Stimulated activated naive CD4-positive, alpha-beta T cell treated with Interleukin-2 at 50 U/mL for 16 hours (primary cell): ENCODE data around the gene KRT76.
"Not testable (repeated sequence)": the region's sequence is repeated elsewhere in the genome, so short reads cannot be mapped to it uniquely, and the experiment has no call there.

Source experiments
- DNase-seq: peaks from one replicate; lab custom pipeline; 2025; lab: John Stamatoyannopoulos, UW

The KRT76 gene

GRCh38 chr12:52781399-52782082 lies 4.4 kb upstream of the KRT76 start:
- no peak for DNase-seq

GRCh38 chr12:52779914-52780313 lies 2.8 kb upstream of the KRT76 start:
- no peak for DNase-seq

- DNase-seq, result no peak
These were observed 1.7 kb upstream of the KRT76 start for GRCh38 chr12:52778833-52779232.

GRCh38 chr12:52777566-52777965 lies 421 bp upstream of the KRT76 start:
- no peak for DNase-seq

GRCh38 chr12:52776435-52776834 lies 710 bp downstream of the KRT76 start:
- DNase-seq, result no peak

- DNase-seq, result no peak
These were observed 2.4 kb downstream of the KRT76 start for GRCh38 chr12:52774629-52775250.

GRCh38 chr12:52772772-52773171 lies 4.4 kb downstream of the KRT76 start:
- no peak for DNase-seq

- no peak for DNase-seq
These were observed 5.0 kb downstream of the KRT76 start for GRCh38 chr12:52772188-52772587.

GRCh38 chr12:52771505-52771904 lies 5.6 kb downstream of the KRT76 start:
- no peak for DNase-seq

GRCh38 chr12:52771088-52771487 lies 6.1 kb downstream of the KRT76 start:
- DNase-seq, result no peak

- no peak for DNase-seq
These were observed 7.2 kb downstream of the KRT76 start for GRCh38 chr12:52769946-52770345.

- no peak for DNase-seq
These were observed 7.8 kb downstream of the KRT76 start for GRCh38 chr12:52769354-52769753.

- DNase-seq, result no peak
These were observed 8.5 kb downstream of the KRT76 start for GRCh38 chr12:52768479-52769200.

GRCh38 chr12:52767427-52767826 lies 9.7 kb downstream of the KRT76 start:
- DNase-seq, result no peak

GRCh38 chr12:52767020-52767379 lies 10.1 kb downstream of the KRT76 start:
- DNase-seq, result no peak

- DNase-seq, result no peak
These were observed 10.7 kb downstream of the KRT76 start for GRCh38 chr12:52766351-52767019.

GRCh38 chr12:52765702-52766101 lies 11.4 kb downstream of the KRT76 start:
- DNase-seq, result no peak

- no peak for DNase-seq
These were observed 13.2 kb downstream of the KRT76 start for GRCh38 chr12:52763991-52764390.

- DNase-seq, result no peak
These were observed 14.0 kb downstream of the KRT76 start for GRCh38 chr12:52763036-52763659.

- DNase-seq, result no peak
These were observed 15.3 kb downstream of the KRT76 start for GRCh38 chr12:52761802-52762201.

- not testable (repeated sequence) for DNase-seq
These were observed 15.9 kb downstream of the KRT76 start for GRCh38 chr12:52761218-52761617.

- no peak for DNase-seq
These were observed 16.5 kb downstream of the KRT76 start for GRCh38 chr12:52760623-52761022.
